Muscle of leg (tissue), 11 donors: ENCODE data around the gene BZW2. TPM values are rescaled to one million over a fixed set of nuclear protein-coding genes. Genes with fewer than 3 reads are reported as not detected.

Experiments
- DNase-seq: peaks from one replicate; pipeline ENCODE4 v3.0.0; 2013
- H3K27ac ChIP-seq: one replicate; pipeline ENCODE4 v1.5.1; 2013; ENCODE audit warnings: mild to moderate bottlenecking, low read length, control low read depth
- H3K27me3 ChIP-seq: one replicate; pipeline ENCODE4 v1.6.1; 2013; ENCODE audit warnings: low read length; ENCODE audit not compliant: control insufficient read depth, insufficient read depth
- H3K36me3 ChIP-seq: one replicate; pipeline ENCODE4 v1.6.1; 2013; ENCODE audit warnings: low read length; ENCODE audit not compliant: control insufficient read depth, insufficient read depth
- H3K4me1 ChIP-seq: one replicate; pipeline ENCODE4 v1.6.1; 2013; ENCODE audit warnings: low read length; ENCODE audit not compliant: control insufficient read depth, insufficient read depth
- H3K4me3 ChIP-seq: one replicate; pipeline ENCODE4 v1.5.1; 2013; ENCODE audit warnings: low read length, control low read depth
- H3K9me3 ChIP-seq: replicated peaks from 2 replicates; pipeline ENCODE4 v1.6.1; 2013; ENCODE audit warnings: low read depth, low read length; ENCODE audit not compliant: control insufficient read depth
- WGBS: methylation state at CpG from one replicate; pipeline ENCODE4 v1.1.5; 2013; ENCODE audit warnings: missing lambda C conversion rate; ENCODE audit not compliant: insufficient coverage; 5-methylcytosine and 5-hydroxymethylcytosine counted together
- polyA plus RNA-seq, 8 donors: library from polyadenylated mRNA; unstranded; fragments of 120-200 nt; gene quantifications; one replicate each; pipeline versions ENCODE4 v1.2.1 to v1.2.3, GENCODE V29; 2013; ENCODE audit warnings: inconsistent platforms in 1 of 8, low replicate concordance in 1 of 8; ENCODE audit not compliant: insufficient read length in 8 of 8, insufficient read depth in 1 of 8
- total RNA-seq: library from RNA; stranded (reverse); fragments of 120-200 nt; gene quantifications from one replicate; pipeline ENCODE4 v1.2.4, GENCODE V29; 2013

BZW2 gene
- total and polyA plus RNA-seq, 9 donors: 119 to 186 (median 147) TPM

- DNase-seq: peak; percentile 90
- Histone ChIP-seq H3K4me1 (peaks cover 13% of the 10 kb centered on the region), H3K9me3 (no peaks in the 10 kb centered on the region), H3K36me3 (peaks cover 8% of the 10 kb centered on the region), H3K27ac (peak overlapping the region; percentile 72), H3K4me3 (no peak overlapping the region), H3K27me3 (no peaks in the 10 kb centered on the region)
- no CpG with 5 or more reads among the region's 7 CpGs for WGBS
Measured at GRCh38 chr7:16638282-16639280, 7.4 kb upstream of the BZW2 start.

- Histone ChIP-seq H3K9me3 (no peaks in the 10 kb centered on the region), H3K4me3 (peak overlapping the region; percentile 69), H3K4me1 (peaks cover 15% of the 10 kb centered on the region), H3K36me3 (peaks cover 2% of the 10 kb centered on the region), H3K27ac (peak overlapping the region; percentile 96), H3K27me3 (no peaks in the 10 kb centered on the region)
- no peak for DNase-seq
- WGBS: no CpG with 5 or more reads among the region's 4 CpGs
Measured at GRCh38 chr7:16644157-16644556, 1.8 kb upstream of the BZW2 start.

GRCh38 chr7:16644636-16645592, 1.1 kb upstream of the BZW2 start:
- under 1% methylated on average over 42 of the region's 57 CpGs for WGBS
- peak overlapping the region; percentile 96 for H3K27ac ChIP-seq
- H3K4me1 ChIP-seq: peaks cover 15% of the 10 kb centered on the region
- H3K27me3 ChIP-seq: no peaks in the 10 kb centered on the region
- H3K4me3 ChIP-seq: peak overlapping the region; percentile 69
- DNase-seq: peak; percentile 70
- no peaks in the 10 kb centered on the region for H3K9me3 ChIP-seq
- peaks cover 2% of the 10 kb centered on the region for H3K36me3 ChIP-seq

DNA sequence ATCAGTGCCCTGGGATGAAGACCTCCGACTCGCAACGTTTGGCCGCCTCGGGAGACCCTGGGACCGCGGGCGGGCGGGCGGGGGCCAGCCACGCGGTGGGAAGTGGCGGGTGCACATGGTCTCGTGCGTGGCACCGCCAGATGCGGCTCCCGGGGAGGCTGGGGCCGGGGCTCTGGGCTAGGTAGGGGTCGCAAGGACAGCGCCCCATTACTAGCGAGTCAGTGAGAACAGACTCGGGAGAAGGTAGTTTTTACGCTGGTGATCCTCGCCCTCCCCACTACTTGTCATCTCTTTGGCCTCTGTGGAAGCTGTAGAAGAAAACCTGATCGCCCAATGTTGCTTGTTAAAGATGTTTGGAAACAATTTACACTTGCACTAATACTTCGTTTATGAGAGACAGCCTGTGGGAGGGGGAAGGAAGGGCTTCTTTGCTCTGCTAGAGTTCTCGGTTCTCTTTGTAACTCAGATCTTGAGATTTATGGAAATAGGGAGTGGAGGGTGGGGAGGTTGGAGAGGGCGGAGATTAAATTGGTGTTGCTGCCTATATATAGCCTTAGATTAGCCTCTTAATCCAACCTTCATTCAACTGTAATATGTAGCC, 591 bp downstream of the BZW2 start:
- H3K27ac ChIP-seq: peak overlapping the region; percentile 86
- H3K27me3 ChIP-seq: no peaks in the 10 kb centered on the region
- 0% methylated on average over 19 of the region's 29 CpGs for WGBS
- no peaks in the 10 kb centered on the region for H3K9me3 ChIP-seq
- H3K4me1 ChIP-seq: peaks cover 15% of the 10 kb centered on the region
- peak; percentile 49 for DNase-seq
- no peaks in the 10 kb centered on the region for H3K36me3 ChIP-seq
- H3K4me3 ChIP-seq: peak overlapping the region; percentile 89

DNA sequence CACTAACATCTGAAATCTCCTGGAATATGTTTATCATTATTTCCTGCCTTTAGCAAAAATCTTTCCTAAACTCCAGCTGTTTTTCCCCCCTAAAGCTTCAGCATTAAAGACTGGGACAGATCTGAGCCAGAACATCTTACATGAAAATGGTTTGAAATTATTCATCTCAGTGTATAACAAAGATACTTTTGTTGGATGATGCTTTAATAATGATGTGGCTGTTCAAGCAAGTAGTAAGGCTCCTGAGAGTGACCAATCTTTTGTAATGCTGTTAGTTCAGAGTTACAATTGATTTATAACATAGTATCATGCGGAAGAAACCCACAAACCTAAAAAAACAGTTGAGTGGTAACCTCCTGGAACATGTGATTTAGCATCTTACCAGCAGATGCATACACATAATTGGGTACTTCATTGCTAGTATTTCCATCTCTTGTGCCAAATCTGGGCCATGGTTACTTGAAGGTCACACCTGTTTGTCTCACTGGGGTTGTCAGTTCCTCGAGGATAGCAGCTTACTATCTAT, 1.5 kb downstream of the BZW2 start:
- no peaks in the 10 kb centered on the region for H3K36me3 ChIP-seq
- peaks cover 15% of the 10 kb centered on the region for H3K4me1 ChIP-seq
- no CpG with 5 or more reads among the region's 2 CpGs for WGBS
- H3K27ac ChIP-seq: no peak overlapping the region
- H3K9me3 ChIP-seq: no peaks in the 10 kb centered on the region
- peak overlapping the region; percentile 89 for H3K4me3 ChIP-seq
- H3K27me3 ChIP-seq: no peaks in the 10 kb centered on the region
- DNase-seq: peak; percentile 45

GRCh38 chr7:16648551-16648950, 2.6 kb downstream of the BZW2 start:
- 67% methylated on average over 1 of the region's 1 CpG for WGBS
- no peak overlapping the region for H3K4me3 ChIP-seq
- no peaks in the 10 kb centered on the region for H3K27me3 ChIP-seq
- H3K36me3 ChIP-seq: no peaks in the 10 kb centered on the region
- H3K9me3 ChIP-seq: no peaks in the 10 kb centered on the region
- peak overlapping the region; percentile 37 for H3K27ac ChIP-seq
- no peak for DNase-seq
- peaks cover 12% of the 10 kb centered on the region for H3K4me1 ChIP-seq

DNA sequence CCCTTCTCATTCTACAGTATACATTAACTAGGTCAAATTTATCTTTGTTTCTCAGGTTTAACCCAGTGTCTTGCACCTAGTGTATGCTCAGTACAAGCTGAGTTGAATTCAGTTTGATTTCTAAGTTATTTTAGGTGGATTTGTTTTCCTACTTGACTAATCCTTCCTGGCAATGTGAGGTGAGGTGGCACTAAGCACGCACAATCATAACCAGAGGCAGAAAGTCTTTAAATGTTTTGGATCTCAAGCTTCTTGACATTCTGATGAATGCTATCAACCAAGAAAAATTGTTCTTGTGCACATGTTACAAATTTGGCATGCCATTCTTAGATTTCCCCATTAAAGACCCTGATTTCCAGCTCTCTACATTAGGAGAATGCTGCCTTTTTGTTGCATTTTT, 3.2 kb downstream of the BZW2 start:
- no peaks in the 10 kb centered on the region for H3K27me3 ChIP-seq
- no CpG with 5 or more reads among the region's 1 CpG for WGBS
- no peaks in the 10 kb centered on the region for H3K9me3 ChIP-seq
- no peaks in the 10 kb centered on the region for H3K36me3 ChIP-seq
- no peak for DNase-seq
- no peak overlapping the region for H3K27ac ChIP-seq
- no peak overlapping the region for H3K4me3 ChIP-seq
- H3K4me1 ChIP-seq: peaks cover 9% of the 10 kb centered on the region

GRCh38 chr7:16650266-16650665, 4.3 kb downstream of the BZW2 start:
- no peaks in the 10 kb centered on the region for H3K9me3 ChIP-seq
- H3K27ac ChIP-seq: no peak overlapping the region
- DNase-seq: no peak
- no peaks in the 10 kb centered on the region for H3K27me3 ChIP-seq
- no peak overlapping the region for H3K4me3 ChIP-seq
- H3K36me3 ChIP-seq: no peaks in the 10 kb centered on the region
- no CpG with 5 or more reads among the region's 2 CpGs for WGBS
- H3K4me1 ChIP-seq: peaks cover 6% of the 10 kb centered on the region

GRCh38 chr7:16651396-16652239, 5.6 kb downstream of the BZW2 start:
- DNase-seq: peak; percentile 57
- Histone ChIP-seq H3K4me1 (peaks cover 6% of the 10 kb centered on the region), H3K27me3 (no peaks in the 10 kb centered on the region), H3K27ac (no peak overlapping the region), H3K9me3 (no peaks in the 10 kb centered on the region), H3K36me3 (no peaks in the 10 kb centered on the region), H3K4me3 (no peak overlapping the region)
- 60% methylated on average over 3 of the region's 9 CpGs for WGBS
